Mucosa of descending colon (tissue), 3 donors: ENCODE measurements around the gene PEAK3. TPM values are rescaled to one million over a fixed set of nuclear protein-coding genes. Genes with fewer than 3 reads are reported as not detected.

Experiments used
- ATAC-seq: fragments of 200-7000 bp; cut with Tn5 transposase; one replicate; pipeline ENCODE4 v1.9.1; 2020; ENCODE audit warnings: mild to moderate bottlenecking, moderate library complexity
- DNase-seq, 3 donors: peaks; one replicate each; pipeline ENCODE4 v3.0.0-alpha.2; 2020
- H3K36me3 ChIP-seq: fragments of 200-600 bp; one replicate; pipeline ENCODE4 v1.8.0; 2021; ENCODE audit warnings: low read depth, mild to moderate bottlenecking
- H3K4me1 ChIP-seq: fragments of 200-600 bp; one replicate; pipeline ENCODE4 v1.8.0; 2021; ENCODE audit warnings: low read depth, mild to moderate bottlenecking
- H3K4me3 ChIP-seq: fragments of 200-600 bp; one replicate; pipeline ENCODE4 v1.8.0; 2021; ENCODE audit warnings: mild to moderate bottlenecking
- H3K9me3 ChIP-seq: fragments of 200-600 bp; one replicate; pipeline ENCODE4 v1.8.0; 2021; ENCODE audit warnings: mild to moderate bottlenecking
- CTCF ChIP-seq: fragments of 200-600 bp; IDR thresholded peaks from one replicate; pipeline ENCODE4 v1.8.0; 2022; ENCODE audit warnings: antibody characterized with exemption, mild to moderate bottlenecking
- intact Hi-C, 2 donors: fragments of 100-400 bp; cut with DNase I in 1 of 2; cut with micrococcal nuclease in 1 of 2; formaldehyde crosslinking; loops; one replicate each; pipeline versions ENCODE4 v1.11.0 to v1.11.1; 2022; cut with DNase I, micrococcal nuclease
- total RNA-seq, 3 donors: library from RNA; stranded (reverse); fragmentation: NEBNext Ultra II Directional in 2 of 3; extraction: Animal tissue kit (Norgen Biotek cat#: 25700) in 2 of 3; gene quantifications; one replicate each; pipeline versions ENCODE4 v1.2.1 to v1.2.4, GENCODE V29; 2021 to 2023
- donor health status: DM: no; HTN: no; CAD: no; lungs with moderate emphysema.
- donor health status: DM: no; HTN: no; CAD: no.
- donor health status: DM: no; HTN: yes; CAD: no.

PEAK3 gene
- total RNA-seq, 3 donors from 2014 or later = 0.29 to 1.4 (median 1.1) TPM

- no peaks in the 10 kb centered on the region for H3K9me3 ChIP-seq
- intact Hi-C loops = no loop called here
- H3K4me3 ChIP-seq = no peak overlapping the region
- no peak for ATAC-seq
- DNase-seq = no peak
- H3K4me1 ChIP-seq = peaks cover 31% of the 10 kb centered on the region
- no peak for TF ChIP-seq CTCF
- H3K36me3 ChIP-seq = peaks cover 17% of the 10 kb centered on the region
These were observed 37.5 kb downstream of the PEAK3 start for GRCh38 chr19:2244486-2244885.

GRCh38 chr19:2244125-2244411, 37.9 kb downstream of the PEAK3 start:
- intact Hi-C loops = no loop called here
- Histone ChIP-seq H3K9me3 (no peaks in the 10 kb centered on the region), H3K4me1 (peaks cover 34% of the 10 kb centered on the region), H3K36me3 (peaks cover 17% of the 10 kb centered on the region), H3K4me3 (no peak overlapping the region)
- no peak for TF ChIP-seq CTCF
- ATAC-seq (no peak), DNase-seq (no peak)

GRCh38 chr19:2243274-2244124, 38.5 kb downstream of the PEAK3 start:
- peak; percentile 66 for ATAC-seq
- DNase-seq = peak in 1 of 3 donors; percentile 35
- intact Hi-C loops = no loop called here
- no peak for TF ChIP-seq CTCF
- H3K9me3 ChIP-seq = no peaks in the 10 kb centered on the region
- H3K36me3 ChIP-seq = peaks cover 17% of the 10 kb centered on the region
- peaks cover 39% of the 10 kb centered on the region for H3K4me1 ChIP-seq
- H3K4me3 ChIP-seq = no peak overlapping the region

GRCh38 chr19:2242816-2243215, 39.2 kb downstream of the PEAK3 start:
- no peak for TF ChIP-seq CTCF
- no peak overlapping the region for H3K4me3 ChIP-seq
- intact Hi-C loops = no loop called here
- DNase-seq (no peak), ATAC-seq (no peak)
- H3K4me1 ChIP-seq = peaks cover 46% of the 10 kb centered on the region
- peaks cover 17% of the 10 kb centered on the region for H3K36me3 ChIP-seq
- H3K9me3 ChIP-seq = no peaks in the 10 kb centered on the region

GRCh38 chr19:2242092-2242537, 39.9 kb downstream of the PEAK3 start:
- TF ChIP-seq CTCF = no peak
- H3K4me3 ChIP-seq = no peak overlapping the region
- peaks cover 50% of the 10 kb centered on the region for H3K4me1 ChIP-seq
- ATAC-seq (peak; percentile 75), DNase-seq (no peak)
- intact Hi-C loops = no loop called here
- no peaks in the 10 kb centered on the region for H3K9me3 ChIP-seq
- peaks cover 16% of the 10 kb centered on the region for H3K36me3 ChIP-seq
